Activated CD4-positive, alpha-beta T cell treated with anti-CD3 and anti-CD28 coated beads, Interleukin-2, Interleukin-6, amounts not matched to agents 100 ng/mL and 50 ng/mL, durations not matched to agents 16 hours and 8 hours (primary cell): ENCODE data around the gene LCP2.

Experiments used
- DNase-seq: peaks from one replicate; pipeline ENCODE4 v3.0.0-alpha.2; 2020

LCP2 gene

GRCh38 chr5:170297589-170298462, at the start of gene LCP2:
Gene LCP2, minus strand, starts transcription at chr5:170297777. Its CDS starts 166 bp downstream, at chr5:170297611.
- DNase-seq: peak; percentile 83

GRCh38 chr5:170347022-170347567, 49.5 kb upstream of the LCP2 start:
- DNase-seq: no peak

GRCh38 chr5:170345971-170346370, 48.4 kb upstream of the LCP2 start:
- no peak for DNase-seq

GRCh38 chr5:170343177-170343576, 45.6 kb upstream of the LCP2 start:
- DNase-seq: no peak

- DNase-seq: no peak
Measured at GRCh38 chr5:170342153-170342725, 44.7 kb upstream of the LCP2 start.

- DNase-seq: no peak
Measured at GRCh38 chr5:170341545-170341944, 44.0 kb upstream of the LCP2 start.

GRCh38 chr5:170339780-170340167, 42.2 kb upstream of the LCP2 start:
- no peak for DNase-seq

- DNase-seq: peak; percentile 76
Measured at GRCh38 chr5:170338933-170339779, 41.6 kb upstream of the LCP2 start.

- DNase-seq: no peak
Measured at GRCh38 chr5:170338291-170338690, 40.7 kb upstream of the LCP2 start.

- no peak for DNase-seq
Measured at GRCh38 chr5:170337045-170337733, 39.6 kb upstream of the LCP2 start.

- DNase-seq: no peak
Measured at GRCh38 chr5:170336065-170336464, 38.5 kb upstream of the LCP2 start.

- peak; percentile 53 for DNase-seq
Measured at GRCh38 chr5:170334626-170335025, 37.0 kb upstream of the LCP2 start.

GRCh38 chr5:170333161-170333910, 35.8 kb upstream of the LCP2 start:
- peak; percentile 89 for DNase-seq

- no peak for DNase-seq
Measured at GRCh38 chr5:170332058-170332457, 34.5 kb upstream of the LCP2 start.

GRCh38 chr5:170330568-170331054, 33.0 kb upstream of the LCP2 start:
- peak; percentile 33 for DNase-seq

GRCh38 chr5:170329524-170329923, 31.9 kb upstream of the LCP2 start:
- DNase-seq: no peak

- DNase-seq: no peak
Measured at GRCh38 chr5:170327829-170328228, 30.3 kb upstream of the LCP2 start.

GRCh38 chr5:170327168-170327567, 29.6 kb upstream of the LCP2 start:
- DNase-seq: no peak

- DNase-seq: no peak
Measured at GRCh38 chr5:170319301-170319700, 21.7 kb upstream of the LCP2 start.

GRCh38 chr5:170317499-170317898, 19.9 kb upstream of the LCP2 start:
- no peak for DNase-seq

- no peak for DNase-seq
Measured at GRCh38 chr5:170316937-170317336, 19.4 kb upstream of the LCP2 start.

GRCh38 chr5:170315154-170315553, 17.6 kb upstream of the LCP2 start:
- no peak for DNase-seq
